CD14-positive monocyte (primary cell): ENCODE data around the gene CTNND2. TPM values are rescaled to one million over a fixed set of nuclear protein-coding genes. Genes with fewer than 3 reads are reported as not detected.

ENCODE experiments used
- DNase-seq, 3 donors: peaks; one replicate each; pipeline ENCODE4 v3.0.0-alpha.2; 2011 to 2022
- H2AFZ ChIP-seq: 2 replicates; pipeline ENCODE4 v1.6.0; 2012; ENCODE audit warnings: mild to moderate bottlenecking, low read depth, low read length, inconsistent platforms; ENCODE audit not compliant: insufficient read depth, poor library complexity, severe bottlenecking
- H3K27ac ChIP-seq, 2 donors: 1 replicate in 1 of 2; 2 replicates in 1 of 2; pipeline ENCODE4 v1.5.1; 2012 to 2013; ENCODE audit warnings: low read length in 2 of 2, control low read depth in 1 of 2, inconsistent platforms in 1 of 2, low read depth in 1 of 2, mild to moderate bottlenecking in 1 of 2
- H3K27me3 ChIP-seq, 2 donors: one replicate each; pipeline versions ENCODE4 v1.6.0 to v1.6.1; 2011 to 2013; ENCODE audit warnings: low read length in 2 of 2; ENCODE audit not compliant: control insufficient read depth in 2 of 2, insufficient read depth in 2 of 2
- H3K36me3 ChIP-seq, 2 donors: replicated peaks in 1 of 2; 1 replicate in 1 of 2; 2 replicates in 1 of 2; pipeline versions ENCODE4 v1.5.1 to v1.6.1; 2012 to 2013; ENCODE audit warnings: low read length in 2 of 2, control low read depth in 1 of 2, inconsistent platforms in 1 of 2, mild to moderate bottlenecking in 1 of 2; ENCODE audit not compliant: insufficient read depth in 2 of 2, control insufficient read depth in 1 of 2
- H3K4me1 ChIP-seq, 2 donors: 1 replicate in 1 of 2; 2 replicates in 1 of 2; pipeline versions ENCODE4 v1.5.1 to v1.6.1; 2012 to 2013; ENCODE audit warnings: low read length in 2 of 2, control low read depth in 1 of 2, inconsistent platforms in 1 of 2, mild to moderate bottlenecking in 1 of 2, moderate library complexity in 1 of 2; ENCODE audit not compliant: insufficient read depth in 2 of 2, control insufficient read depth in 1 of 2
- H3K4me2 ChIP-seq: replicated peaks from 2 replicates; pipeline ENCODE3; 2012; ENCODE audit warnings: low read length, moderate library complexity, mild to moderate bottlenecking; ENCODE audit not compliant: poor library complexity, severe bottlenecking; ENCODE audit errors: extremely low read depth
- H3K4me3 ChIP-seq, 3 experiments: fragments of 200-600 bp in 1 of 3; sonication (generic) in 1 of 3; replicated peaks in 1 of 3; 1 replicate in 2 of 3; 2 replicates in 1 of 3; pipeline ENCODE4 v1.5.1; 2011 to 2013; ENCODE audit warnings: low read length in 3 of 3, mild to moderate bottlenecking in 3 of 3, control low read depth in 2 of 3, low read depth in 2 of 3, inconsistent platforms in 1 of 3, moderate library complexity in 1 of 3
- H3K79me2 ChIP-seq: 2 replicates; pipeline ENCODE4 v1.6.0; 2012; ENCODE audit warnings: mild to moderate bottlenecking, control low read depth, inconsistent platforms, low read length, moderate library complexity; ENCODE audit not compliant: insufficient read depth
- H3K9ac ChIP-seq: 2 replicates; pipeline ENCODE4 v1.6.0; 2017; ENCODE audit warnings: low read length, mild to moderate bottlenecking; ENCODE audit not compliant: insufficient read depth, poor library complexity, severe bottlenecking
- H3K9me3 ChIP-seq, 2 donors: replicated peaks in 1 of 2; 1 replicate in 1 of 2; 2 replicates in 1 of 2; pipeline versions ENCODE4 v1.5.1 to v1.6.1; 2012 to 2013; ENCODE audit warnings: low read length in 2 of 2, control low read depth in 1 of 2; ENCODE audit not compliant: control insufficient read depth in 1 of 2, insufficient read depth in 1 of 2
- H4K20me1 ChIP-seq: 2 replicates; pipeline ENCODE4 v1.6.0; 2012; ENCODE audit warnings: mild to moderate bottlenecking, low read length, control low read depth, moderate library complexity; ENCODE audit not compliant: insufficient read depth
- H3K27ac Mint-ChIP-seq, 7 donors: one replicate each; pipeline ENCODE4 v1.8.0; 2020; ENCODE audit warnings: mild to moderate bottlenecking in 7 of 7, mixed read lengths in 7 of 7, moderate library complexity in 6 of 7, inconsistent platforms in 2 of 7
- H3K27me3 Mint-ChIP-seq, 3 donors: one replicate each; pipeline ENCODE4 v1.8.0; 2021 to 2022; ENCODE audit warnings: low read depth in 3 of 3, mild to moderate bottlenecking in 3 of 3, mixed read lengths in 3 of 3, moderate library complexity in 3 of 3, inconsistent platforms in 1 of 3
- H3K36me3 Mint-ChIP-seq, 2 donors: one replicate each; pipeline ENCODE4 v1.8.0; 2020; ENCODE audit warnings: mixed read lengths in 2 of 2, inconsistent platforms in 1 of 2, mild to moderate bottlenecking in 1 of 2
- H3K4me1 Mint-ChIP-seq: one replicate; pipeline ENCODE4 v1.8.0; 2020; ENCODE audit warnings: mild to moderate bottlenecking, mixed read lengths
- H3K4me3 Mint-ChIP-seq, 2 donors: one replicate each; pipeline ENCODE4 v1.8.0; 2020; ENCODE audit warnings: mild to moderate bottlenecking in 2 of 2, mixed read lengths in 2 of 2, moderate library complexity in 1 of 2
- H3K9me3 Mint-ChIP-seq, 7 donors: one replicate each; pipeline ENCODE4 v1.8.0; 2020 to 2022; ENCODE audit warnings: mixed read lengths in 7 of 7, mild to moderate bottlenecking in 6 of 7, moderate library complexity in 6 of 7, inconsistent platforms in 2 of 7
- WGBS: methylation state at CpG from one replicate; pipeline ENCODE4 v1.1.5; 2013; ENCODE audit warnings: missing lambda C conversion rate; ENCODE audit not compliant: insufficient coverage; 5-methylcytosine and 5-hydroxymethylcytosine counted together
- intact Hi-C, 2 donors: fragments of 100-400 bp; cut with micrococcal nuclease; formaldehyde crosslinking; loops; one replicate each; pipeline versions ENCODE4 v1.15.0 to v1.15.1; 2023
- polyA plus RNA-seq, 3 donors: library from polyadenylated mRNA; depleted of rRNA in 1 of 3; unstranded in 2 of 3; stranded (reverse) in 1 of 3; fragments of 300-500 nt in 2 of 3; fragments of >200 nt in 1 of 3; fragmentation: Illumina TruSeq in 2 of 3; gene quantifications; 1 replicate in 2 of 3; 2 replicates in 1 of 3; pipeline ENCODE4 v1.2.3, GENCODE V29; 2012 to 2021
- TF ChIP-seq, protein P1 (sequence below): fragments of 200-600 bp; IDR thresholded peaks from one replicate; pipeline ENCODE4 v1.8.0; 2022; ENCODE audit warnings: antibody characterized with exemption, mild to moderate bottlenecking

The CTNND2 gene
- polyA plus RNA-seq, 3 donors, result not detected

DNA sequence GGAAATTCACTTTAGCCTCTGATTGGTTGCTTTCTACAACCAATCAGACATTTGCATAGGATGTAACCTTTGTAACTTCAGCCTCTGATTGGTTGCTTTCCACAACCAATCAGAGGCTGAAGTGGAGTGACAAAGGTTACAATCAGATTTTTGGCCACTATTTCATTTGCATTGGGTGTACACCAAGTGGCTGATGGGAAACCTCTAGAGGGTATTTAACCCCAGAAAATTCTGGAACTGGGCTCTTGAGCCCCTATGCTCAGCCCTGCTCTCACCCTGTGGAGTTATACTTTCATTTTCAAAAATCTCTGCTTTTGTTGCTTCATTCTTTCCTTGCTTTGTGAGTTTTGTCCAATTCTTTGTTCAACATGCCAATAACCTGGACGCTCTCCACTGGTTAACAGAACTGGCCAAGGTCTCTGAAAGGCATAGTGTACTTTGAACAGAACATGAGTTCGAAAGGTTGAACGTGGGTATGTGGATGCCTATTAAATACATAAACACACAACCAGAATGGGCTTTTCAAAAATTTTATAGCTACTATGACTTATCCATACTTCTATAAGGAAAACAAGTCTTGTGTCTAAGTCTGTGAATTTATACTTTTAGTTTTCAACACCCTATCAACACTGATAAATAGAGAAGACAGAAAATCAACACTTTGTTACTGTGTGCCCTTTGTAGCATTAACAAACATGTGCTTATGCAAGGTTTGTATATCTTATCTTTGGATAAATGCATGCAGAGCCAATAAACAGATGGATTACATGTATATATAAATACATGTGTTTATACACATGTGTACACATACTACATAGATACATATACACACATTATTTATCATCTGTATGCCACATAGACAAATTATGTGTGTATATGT is 568.1 kb downstream of the CTNND2 start:
- WGBS, result no CpG with 5 or more reads among the region's 3 CpGs

DNA sequence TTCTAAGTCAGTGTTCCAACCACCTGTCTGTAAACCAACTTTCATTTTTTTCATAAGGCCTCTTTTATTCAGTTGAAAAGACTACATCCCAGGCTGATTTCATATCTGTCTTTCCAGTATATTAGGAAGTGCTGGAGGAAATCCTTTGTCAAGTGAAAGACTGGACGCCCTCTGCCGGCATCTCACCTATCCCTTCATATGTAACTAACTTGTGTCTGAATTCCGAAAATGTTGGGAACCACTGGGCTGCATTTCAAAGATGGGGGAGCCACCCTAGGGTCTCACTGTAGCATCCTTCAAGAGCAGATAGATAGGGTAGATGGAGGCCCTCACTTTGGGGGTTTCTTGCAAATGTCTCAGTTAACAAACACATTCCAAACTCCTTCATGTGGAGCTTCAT is 569.8 kb downstream of the CTNND2 start:
- no peaks in the 10 kb centered on the region for H4K20me1 ChIP-seq
- H3K27me3 ChIP-seq, result peaks cover 2 to 3% of the 10 kb centered on the region in 2 donors
- Mint-ChIP-seq H3K9me3 (peaks cover 2 to 14% (median 4%) of the 10 kb centered on the region in 7 donors), H3K27me3 (peaks cover 4 to 13% (median 10%) of the 10 kb centered on the region in 3 donors), H3K27ac (no peak overlapping the region), H3K4me1 (no peaks in the 10 kb centered on the region), H3K4me3 (peak overlapping the region in 1 of 2 donors; percentile 7), H3K36me3 (no peaks in the 10 kb centered on the region)
- DNase-seq, result no peak
- TF ChIP-seq, protein P1, sequence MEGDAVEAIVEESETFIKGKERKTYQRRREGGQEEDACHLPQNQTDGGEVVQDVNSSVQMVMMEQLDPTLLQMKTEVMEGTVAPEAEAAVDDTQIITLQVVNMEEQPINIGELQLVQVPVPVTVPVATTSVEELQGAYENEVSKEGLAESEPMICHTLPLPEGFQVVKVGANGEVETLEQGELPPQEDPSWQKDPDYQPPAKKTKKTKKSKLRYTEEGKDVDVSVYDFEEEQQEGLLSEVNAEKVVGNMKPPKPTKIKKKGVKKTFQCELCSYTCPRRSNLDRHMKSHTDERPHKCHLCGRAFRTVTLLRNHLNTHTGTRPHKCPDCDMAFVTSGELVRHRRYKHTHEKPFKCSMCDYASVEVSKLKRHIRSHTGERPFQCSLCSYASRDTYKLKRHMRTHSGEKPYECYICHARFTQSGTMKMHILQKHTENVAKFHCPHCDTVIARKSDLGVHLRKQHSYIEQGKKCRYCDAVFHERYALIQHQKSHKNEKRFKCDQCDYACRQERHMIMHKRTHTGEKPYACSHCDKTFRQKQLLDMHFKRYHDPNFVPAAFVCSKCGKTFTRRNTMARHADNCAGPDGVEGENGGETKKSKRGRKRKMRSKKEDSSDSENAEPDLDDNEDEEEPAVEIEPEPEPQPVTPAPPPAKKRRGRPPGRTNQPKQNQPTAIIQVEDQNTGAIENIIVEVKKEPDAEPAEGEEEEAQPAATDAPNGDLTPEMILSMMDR, result no peak
- H3K9me3 ChIP-seq, result peaks cover 0 to 4% of the 10 kb centered on the region in 2 donors
- WGBS, result no CpG with 5 or more reads among the region's 3 CpGs
- intact Hi-C loops, result no loop called here
- no peak overlapping the region for H2AFZ ChIP-seq
- no peak overlapping the region for H3K9ac ChIP-seq
- no peaks in the 10 kb centered on the region for H3K4me1 ChIP-seq
- no peaks in the 10 kb centered on the region for H3K36me3 ChIP-seq
- no peak overlapping the region for H3K4me2 ChIP-seq
- no peak overlapping the region for H3K27ac ChIP-seq
- no peaks in the 10 kb centered on the region for H3K79me2 ChIP-seq
- H3K4me3 ChIP-seq, result no peak overlapping the region

More for the DNA sequence above, 568.1 kb downstream of the CTNND2 start:
- Mint-ChIP-seq H3K27me3 (peaks cover 5 to 11% (median 10%) of the 10 kb centered on the region in 3 donors), H3K36me3 (no peaks in the 10 kb centered on the region), H3K4me1 (no peaks in the 10 kb centered on the region), H3K9me3 (peaks cover 2 to 17% (median 4%) of the 10 kb centered on the region in 7 donors), H3K27ac (no peak overlapping the region), H3K4me3 (no peak overlapping the region)
- no peak overlapping the region for H3K27ac ChIP-seq
- no peak overlapping the region for H3K4me2 ChIP-seq
- H3K79me2 ChIP-seq, result no peaks in the 10 kb centered on the region
- H4K20me1 ChIP-seq, result no peaks in the 10 kb centered on the region
- H3K4me1 ChIP-seq, result no peaks in the 10 kb centered on the region
- H3K9ac ChIP-seq, result no peak overlapping the region
- peaks cover 2 to 3% of the 10 kb centered on the region in 2 donors for H3K27me3 ChIP-seq
- intact Hi-C loops, result no loop called here
- TF ChIP-seq, protein P1, result no peak
- peaks cover 0 to 4% of the 10 kb centered on the region in 2 donors for H3K9me3 ChIP-seq
- H3K4me3 ChIP-seq, result no peak overlapping the region
- no peak for DNase-seq
- no peaks in the 10 kb centered on the region for H3K36me3 ChIP-seq
- no peak overlapping the region for H2AFZ ChIP-seq
